Measurements from ENCODE around the gene PLA2G12B. TPM values are rescaled to one million over a fixed set of nuclear protein-coding genes. Genes with fewer than 3 reads are reported as not detected.
"Not testable (repeated sequence)": the region's sequence is repeated elsewhere in the genome, so short reads cannot be mapped to it uniquely, and the experiment has no call there.

The PLA2G12B gene
- total and polyA plus RNA-seq, 12 donors, result 0.06 to 0.92 (median 0.52) TPM; not detected in 7

DNA sequence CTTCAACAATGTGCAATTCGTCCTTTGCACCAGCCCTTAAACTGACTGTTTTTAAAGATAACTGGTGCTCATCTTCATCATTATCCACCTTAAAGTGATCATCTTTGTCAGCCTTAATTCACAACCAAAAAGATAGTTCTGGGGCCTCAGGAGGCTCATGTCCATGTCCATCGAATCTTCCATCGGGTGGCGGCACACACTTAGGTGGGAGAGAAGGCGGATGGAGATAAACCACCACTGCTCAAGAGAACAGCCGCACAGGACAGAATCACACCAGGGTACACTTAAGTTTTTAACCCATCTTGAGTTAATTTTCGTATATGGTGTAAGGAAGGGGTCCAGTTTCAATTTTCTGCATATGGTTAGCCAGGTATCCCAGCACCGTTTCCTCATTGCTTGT, 36.3 kb downstream of the PLA2G12B start:
- Histone ChIP-seq H3K36me3 (peaks cover 0 to 4% (median 0%) of the 10 kb centered on the region in 9 donors), H3K9me3 (peaks cover 0 to 45% (median 12%) of the 10 kb centered on the region in 11 donors), H3K4me1 (no peaks in the 10 kb centered on the region), H3K27me3 (no peaks in the 10 kb centered on the region), H3K4me3 (no peak overlapping the region), H3K27ac (no peak overlapping the region)
- ATAC-seq (no peak), DNase-seq (no peak)
- 93 to 95% methylated on average over 8 of the region's 8 CpGs for WGBS, 2 donors
- intact Hi-C loops (cut with DNase I), result no loop called here
- TF ChIP-seq, protein P1, sequence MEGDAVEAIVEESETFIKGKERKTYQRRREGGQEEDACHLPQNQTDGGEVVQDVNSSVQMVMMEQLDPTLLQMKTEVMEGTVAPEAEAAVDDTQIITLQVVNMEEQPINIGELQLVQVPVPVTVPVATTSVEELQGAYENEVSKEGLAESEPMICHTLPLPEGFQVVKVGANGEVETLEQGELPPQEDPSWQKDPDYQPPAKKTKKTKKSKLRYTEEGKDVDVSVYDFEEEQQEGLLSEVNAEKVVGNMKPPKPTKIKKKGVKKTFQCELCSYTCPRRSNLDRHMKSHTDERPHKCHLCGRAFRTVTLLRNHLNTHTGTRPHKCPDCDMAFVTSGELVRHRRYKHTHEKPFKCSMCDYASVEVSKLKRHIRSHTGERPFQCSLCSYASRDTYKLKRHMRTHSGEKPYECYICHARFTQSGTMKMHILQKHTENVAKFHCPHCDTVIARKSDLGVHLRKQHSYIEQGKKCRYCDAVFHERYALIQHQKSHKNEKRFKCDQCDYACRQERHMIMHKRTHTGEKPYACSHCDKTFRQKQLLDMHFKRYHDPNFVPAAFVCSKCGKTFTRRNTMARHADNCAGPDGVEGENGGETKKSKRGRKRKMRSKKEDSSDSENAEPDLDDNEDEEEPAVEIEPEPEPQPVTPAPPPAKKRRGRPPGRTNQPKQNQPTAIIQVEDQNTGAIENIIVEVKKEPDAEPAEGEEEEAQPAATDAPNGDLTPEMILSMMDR (IDR thresholded peaks at IDR 0.05), result no peak

DNA sequence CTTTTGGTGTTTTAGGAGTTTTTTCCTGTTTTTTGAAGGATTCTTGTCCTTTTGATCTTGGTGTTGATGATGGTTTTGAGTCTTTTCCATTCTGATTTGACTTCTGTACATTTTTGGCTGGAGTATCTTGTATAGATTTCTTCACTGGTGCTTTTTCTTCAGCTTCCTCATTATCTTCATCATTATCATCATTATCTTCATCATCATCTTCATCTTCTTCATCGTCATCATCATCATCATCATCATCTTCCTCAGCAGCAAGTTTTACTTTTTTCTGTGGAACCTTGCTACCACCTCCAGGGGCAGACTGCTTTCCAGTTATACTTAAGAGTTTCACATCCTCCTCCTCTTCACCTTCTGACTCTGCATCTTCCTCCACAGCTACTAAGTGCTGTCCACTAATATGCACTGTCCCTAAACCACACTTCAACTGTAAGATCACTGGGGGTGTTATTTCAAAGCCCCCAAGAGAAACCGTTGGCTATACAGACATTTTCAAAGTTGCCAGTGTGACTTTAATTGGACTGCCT, 36.7 kb downstream of the PLA2G12B start:
- H3K27ac ChIP-seq; H3K4me3 ChIP-seq; H3K4me1 ChIP-seq; ATAC-seq; intact Hi-C loops (cut with DNase I); DNase-seq; H3K27me3 ChIP-seq; H3K36me3 ChIP-seq: not testable (repeated sequence)
- WGBS, 2 donors, result 92% methylated on average over 2 of the region's 2 CpGs
- H3K9me3 ChIP-seq, result peaks cover 0 to 45% (median 12%) of the 10 kb centered on the region in 11 donors

DNA sequence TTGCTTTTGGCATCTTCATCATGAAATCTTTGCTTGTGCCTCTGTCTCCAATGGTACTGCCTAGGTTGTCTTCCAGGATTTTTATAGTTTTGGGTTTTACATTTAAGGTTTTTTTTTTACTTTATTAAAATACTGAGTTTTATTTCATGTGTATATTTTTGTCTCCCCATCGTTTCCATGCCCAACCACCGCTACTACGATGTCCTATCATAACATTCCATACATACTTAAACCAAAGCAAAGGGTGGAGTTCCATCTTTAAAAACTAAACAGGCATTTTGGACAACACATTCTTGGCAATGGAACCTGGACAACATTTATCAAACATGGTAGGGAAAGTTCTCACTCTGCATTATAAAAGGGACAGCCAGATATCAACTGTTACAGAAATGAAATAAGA, 37.4 kb downstream of the PLA2G12B start:
- intact Hi-C loops (cut with DNase I); H3K27ac ChIP-seq; H3K4me3 ChIP-seq; H3K27me3 ChIP-seq; ATAC-seq; DNase-seq; H3K4me1 ChIP-seq; H3K36me3 ChIP-seq: not testable (repeated sequence)
- WGBS, 2 donors, result 35 to 38% methylated on average over 3 of the region's 3 CpGs
- peaks cover 0 to 40% (median 12%) of the 10 kb centered on the region in 11 donors for H3K9me3 ChIP-seq

DNA sequence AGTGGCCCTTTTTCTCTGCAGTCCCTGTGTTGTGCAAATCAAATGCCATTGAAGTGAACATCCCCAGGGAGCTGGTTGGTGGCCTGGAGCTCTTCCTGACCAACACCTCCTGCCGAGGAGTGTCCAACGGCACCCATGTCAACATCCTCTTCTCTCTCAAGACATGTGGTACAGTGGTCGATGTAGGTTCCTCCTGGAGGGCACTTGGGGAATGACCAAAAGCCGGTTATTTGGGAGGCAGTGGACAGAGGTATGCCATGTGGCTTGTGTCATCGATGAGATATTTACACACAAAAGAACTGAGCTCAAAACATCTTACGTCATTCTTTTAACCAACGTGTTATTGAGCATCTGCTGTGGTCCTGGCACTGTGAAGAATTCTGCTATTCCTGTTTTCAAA, 41.3 kb downstream of the PLA2G12B start:
- DNase-seq, result no peak
- no peaks in the 10 kb centered on the region for H3K27me3 ChIP-seq
- H3K4me1 ChIP-seq, result no peaks in the 10 kb centered on the region
- H3K4me3 ChIP-seq, result no peak overlapping the region
- H3K9me3 ChIP-seq, result peaks cover 0 to 2% (median 0%) of the 10 kb centered on the region in 11 donors
- no peaks in the 10 kb centered on the region for H3K36me3 ChIP-seq
- no peak for ATAC-seq
- 85% methylated on average over 7 of the region's 7 CpGs for WGBS, 2 donors
- TF ChIP-seq, protein P1 (IDR thresholded peaks at IDR 0.05), result no peak
- no peak overlapping the region for H3K27ac ChIP-seq
- intact Hi-C loops (cut with DNase I), result no loop called here

DNA sequence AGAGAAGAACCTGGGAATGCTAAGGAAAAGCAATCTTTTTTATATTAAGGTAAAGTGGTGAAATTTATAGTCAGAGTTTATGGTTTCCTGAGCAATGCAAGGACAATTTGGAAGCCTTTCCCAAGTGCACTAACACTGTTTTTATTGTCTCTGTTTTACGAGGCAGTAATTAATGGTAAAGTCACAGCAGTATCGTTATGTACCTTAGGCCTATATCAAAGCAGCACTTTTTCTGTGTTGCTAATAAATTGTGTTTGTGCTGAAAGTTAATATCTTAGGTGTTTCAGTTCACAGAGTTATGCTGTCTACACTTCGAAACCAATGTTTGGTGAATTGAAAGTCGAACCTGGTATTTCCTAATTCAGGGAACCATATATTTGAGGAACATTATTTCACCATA, 41.9 kb downstream of the PLA2G12B start:
- intact Hi-C loops (cut with DNase I), result no loop called here
- no peaks in the 10 kb centered on the region for H3K9me3 ChIP-seq
- ATAC-seq (no peak), DNase-seq (no peak)
- H3K36me3 ChIP-seq, result no peaks in the 10 kb centered on the region
- no peaks in the 10 kb centered on the region for H3K27me3 ChIP-seq
- no peaks in the 10 kb centered on the region for H3K4me1 ChIP-seq
- H3K27ac ChIP-seq, result no peak overlapping the region
- TF ChIP-seq, protein P1 (IDR thresholded peaks at IDR 0.05), result no peak
- WGBS, 2 donors, result 94 to 95% methylated on average over 4 of the region's 4 CpGs
- H3K4me3 ChIP-seq, result no peak overlapping the region
